Measurements from ENCODE around the gene SLC10A3.
"Not testable (repeated sequence)": the region's sequence is repeated elsewhere in the genome, so short reads cannot be mapped to it uniquely, and the experiment has no call there.

Gene SLC10A3

DNA sequence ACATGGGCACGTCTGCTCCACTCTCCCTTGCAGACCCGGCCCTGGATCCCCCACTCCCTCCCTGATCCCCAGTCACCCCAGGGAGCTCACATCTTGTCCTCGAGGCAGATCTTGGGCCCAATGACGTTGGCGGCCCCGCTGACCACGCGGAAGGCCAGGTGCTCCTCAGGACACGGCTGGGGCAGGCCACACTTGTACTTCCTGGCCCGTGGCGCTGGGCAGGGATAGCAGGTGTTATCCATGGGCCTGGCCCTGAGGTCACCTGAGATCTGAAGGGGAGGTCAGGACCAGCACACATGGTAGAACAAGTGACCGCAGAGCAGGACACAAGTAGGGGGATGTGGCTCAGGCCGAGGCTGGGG is 17.9 kb upstream of the SLC10A3 start:
- DNase-seq = no peak

DNA sequence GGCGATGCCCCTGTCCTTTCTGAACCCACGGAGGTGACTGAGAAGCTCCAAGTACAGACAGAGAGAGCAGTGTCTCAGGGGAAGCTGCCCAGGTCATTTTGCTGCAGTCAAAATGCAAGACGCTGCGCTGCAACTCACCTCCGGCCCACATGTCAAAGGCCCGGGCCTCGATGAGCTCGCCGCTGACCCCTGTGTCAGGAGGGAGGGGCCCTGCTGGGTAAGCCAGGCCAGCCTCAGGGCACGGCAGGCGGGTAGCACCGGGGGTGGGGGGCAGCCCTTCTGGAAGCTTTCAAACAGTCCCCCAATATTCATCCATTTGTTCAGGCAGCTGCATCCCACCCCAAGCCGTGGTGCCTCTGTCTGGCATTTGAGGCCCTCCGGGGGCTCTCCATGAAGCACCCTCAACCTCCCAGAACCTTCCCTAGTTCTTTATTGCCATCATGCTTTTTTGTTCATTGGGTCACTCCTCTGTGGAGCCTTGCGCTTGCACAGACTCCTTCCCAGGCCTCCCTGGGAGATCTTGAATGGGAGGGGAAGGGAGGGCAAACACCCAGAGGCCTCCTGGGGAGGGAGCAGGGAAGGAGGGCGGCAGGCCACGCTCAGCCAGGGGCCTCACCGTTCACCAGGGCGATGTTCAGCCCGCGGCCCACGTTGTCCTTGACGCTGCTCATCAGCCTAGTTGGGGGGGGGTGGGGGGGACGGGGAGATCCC is 17.4 kb upstream of the SLC10A3 start:
- DNase-seq = no peak

DNA sequence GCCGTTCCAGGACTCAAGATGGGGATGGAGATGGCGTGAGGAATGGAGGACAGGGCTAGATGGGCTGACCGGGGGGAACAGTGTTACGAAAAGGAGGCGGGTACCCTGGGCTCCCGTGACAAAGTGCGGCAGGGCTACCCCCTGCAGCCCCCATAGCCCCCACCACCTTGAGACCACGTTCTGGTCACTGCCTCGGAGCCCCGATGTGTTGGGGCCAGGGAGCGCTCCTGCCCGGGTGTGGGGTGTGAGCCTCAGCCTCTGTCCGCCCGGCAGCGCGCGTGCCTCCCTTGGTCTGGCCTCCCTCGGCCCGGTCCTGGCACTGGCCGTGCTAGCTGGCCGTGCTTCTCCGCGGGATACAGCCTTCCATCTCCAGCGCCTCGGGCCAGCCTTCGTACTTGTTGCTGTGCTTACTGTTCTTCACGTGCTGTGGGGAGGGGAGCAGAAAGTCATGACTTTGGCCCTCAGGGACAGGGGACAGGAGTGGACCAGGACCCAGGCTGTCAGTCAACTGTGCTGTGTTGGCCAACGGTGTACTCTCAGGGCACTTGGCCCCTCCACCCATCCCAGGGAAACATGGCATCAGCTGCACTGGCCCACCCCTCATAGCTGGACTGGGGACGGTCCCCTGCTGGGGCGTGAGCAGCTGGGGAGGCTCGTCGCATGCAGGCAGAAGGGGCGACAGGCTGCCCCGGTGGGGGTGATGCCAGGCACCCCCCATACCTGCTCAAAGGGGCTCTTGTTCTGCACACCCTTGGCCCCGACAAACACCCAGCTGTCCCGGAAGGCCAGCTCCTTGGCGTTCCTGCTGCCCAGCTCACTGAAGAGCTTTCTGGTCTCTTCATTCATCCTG is 16.3 kb upstream of the SLC10A3 start:
- DNase-seq = no peak

DNA sequence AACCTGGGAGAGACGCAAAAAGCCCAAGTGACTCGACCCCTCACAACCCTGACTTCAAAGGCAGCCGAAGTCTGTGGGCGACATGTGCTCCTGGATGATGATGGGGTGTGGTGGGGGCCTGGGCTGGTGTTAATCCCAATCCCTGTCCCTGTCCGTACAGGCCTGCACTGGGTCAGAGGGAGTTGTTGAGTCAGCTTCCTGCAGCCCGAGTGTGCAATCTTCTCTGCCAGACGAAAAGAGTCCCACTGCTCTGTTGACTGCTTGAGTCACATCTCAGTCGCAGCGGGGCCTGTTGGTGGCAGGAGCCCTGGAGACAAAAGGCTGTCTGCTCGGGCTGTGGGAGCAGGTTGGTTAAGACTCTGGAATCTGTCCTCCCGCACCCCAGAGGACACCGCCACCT is 15.3 kb upstream of the SLC10A3 start:
- DNase-seq = no peak

DNA sequence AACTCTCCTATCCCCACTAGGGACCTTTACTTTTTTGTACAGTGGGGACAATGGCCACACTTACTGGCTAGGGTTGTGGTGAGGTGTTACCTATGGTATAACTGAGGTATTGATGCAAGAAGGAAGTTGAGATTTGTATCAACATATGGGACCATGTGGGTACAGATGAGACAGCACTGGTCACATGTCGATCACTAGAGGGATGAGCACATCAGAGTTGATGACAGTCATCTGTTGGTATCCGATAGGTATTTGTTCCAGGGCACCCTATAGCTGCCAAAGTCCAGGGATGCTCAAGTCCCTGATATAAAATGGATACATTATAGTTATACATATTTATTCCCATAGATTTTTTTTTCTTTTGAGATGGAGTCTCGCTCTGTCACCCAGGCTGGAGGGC is 12.6 kb upstream of the SLC10A3 start:
- DNase-seq = no peak

DNA sequence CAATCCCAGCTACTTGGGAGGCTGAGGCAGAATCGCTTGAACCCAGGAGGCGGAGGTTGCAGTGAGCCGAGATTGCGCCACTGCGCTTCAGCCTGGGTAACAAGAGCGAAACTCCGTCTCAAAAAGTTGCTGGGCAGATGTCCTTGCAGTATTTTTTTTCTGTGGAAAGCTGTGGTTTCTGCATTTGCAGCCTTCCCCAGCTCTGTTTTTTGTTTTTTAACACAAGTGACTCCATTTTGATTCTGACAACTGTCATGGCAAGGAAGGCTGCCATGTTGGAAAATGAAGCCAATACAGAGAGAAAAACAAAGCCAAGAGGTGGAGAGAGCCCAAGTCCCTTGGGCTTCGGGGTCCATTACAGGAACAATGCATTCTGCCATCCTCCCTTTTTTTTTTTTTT is 11.7 kb upstream of the SLC10A3 start:
- DNase-seq = no peak

DNA sequence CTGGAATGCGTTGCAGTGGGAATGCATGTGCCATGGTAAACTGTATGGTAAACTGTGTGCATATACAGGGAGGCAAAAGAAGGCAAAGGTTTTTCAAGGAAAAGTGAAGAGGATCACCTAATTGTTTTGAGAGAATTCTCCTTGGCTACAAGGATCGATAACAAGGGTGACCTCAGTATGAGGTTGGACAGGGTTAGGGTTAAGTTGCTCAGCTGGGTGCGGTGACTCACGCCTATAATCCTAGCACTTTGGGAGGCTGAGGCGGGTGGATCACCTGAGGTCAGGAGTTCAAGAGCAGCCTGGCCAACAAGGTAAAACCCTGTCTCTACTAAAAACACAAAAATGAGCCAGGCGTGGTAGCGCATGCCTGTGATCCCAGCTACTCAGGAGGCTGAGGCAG is 11.0 kb upstream of the SLC10A3 start:
- DNase-seq = not testable (repeated sequence)

DNA sequence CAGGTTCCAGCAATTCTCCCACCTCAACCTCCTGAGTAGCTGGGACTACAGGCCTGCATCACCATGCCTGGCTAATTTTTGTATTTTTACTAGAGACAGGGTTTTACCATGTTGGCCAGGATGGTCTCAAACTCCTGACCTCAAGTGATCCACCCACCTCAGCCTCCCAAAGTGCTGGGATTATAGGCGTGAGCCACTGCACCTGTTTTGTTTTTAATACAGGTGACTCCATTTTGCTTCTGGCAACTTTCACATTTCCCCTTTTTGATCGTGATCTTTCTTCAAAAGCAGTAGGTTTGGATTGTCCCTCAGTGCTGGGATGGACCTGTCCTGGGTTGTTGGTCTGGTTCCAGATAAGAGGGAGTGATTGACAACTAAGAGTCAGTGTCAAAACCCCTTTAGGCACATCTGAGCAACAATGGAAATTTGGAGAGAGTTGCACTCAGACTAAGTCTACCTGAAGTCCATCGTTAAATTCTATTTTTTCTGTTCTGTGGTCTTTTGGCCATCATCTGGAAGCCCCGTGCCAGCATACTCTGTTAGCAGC is 6.2 kb upstream of the SLC10A3 start:
- DNase-seq = not testable (repeated sequence)

DNA sequence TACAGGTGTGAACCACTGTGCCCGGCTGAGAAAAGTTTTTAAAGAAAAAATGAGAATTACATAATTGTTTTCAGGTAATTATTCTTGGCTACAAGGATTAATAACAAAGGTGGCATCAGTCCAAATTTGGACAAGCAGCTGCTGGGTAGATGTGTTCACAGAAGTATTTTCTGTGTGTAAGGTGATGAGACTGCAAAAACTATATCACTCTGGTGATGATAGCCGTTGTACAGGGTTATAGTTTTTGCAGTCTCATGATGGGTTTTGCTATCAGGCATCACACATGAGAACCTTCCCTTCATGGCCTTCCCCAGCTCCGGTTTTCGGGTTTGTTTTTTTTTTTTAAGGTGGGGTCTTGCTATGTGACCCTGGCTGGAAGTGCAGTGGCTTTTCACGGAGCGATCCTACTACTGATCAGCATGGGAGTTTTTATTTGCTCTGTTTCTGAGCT is 5.1 kb upstream of the SLC10A3 start:
- no peak for DNase-seq

DNA sequence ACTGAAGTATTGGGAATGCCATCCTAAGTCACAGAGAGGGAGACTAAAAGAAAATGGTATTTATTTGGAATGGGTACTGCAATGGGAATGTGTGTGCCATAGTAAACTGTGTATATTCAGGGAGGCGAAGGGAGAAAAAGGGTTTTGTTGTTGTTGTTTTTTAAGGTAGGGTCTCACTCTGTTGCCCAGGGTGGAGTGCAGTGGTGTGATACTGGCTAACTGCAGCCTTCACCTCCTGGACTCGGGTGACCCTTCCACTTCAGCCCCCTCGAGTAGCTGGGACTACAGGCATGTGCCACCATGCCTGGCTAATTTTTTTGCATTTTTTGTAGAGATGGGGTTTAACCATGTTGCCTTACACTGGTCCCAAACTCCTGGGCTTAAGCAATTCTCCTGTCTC is 4.3 kb upstream of the SLC10A3 start:
- DNase-seq = no peak

DNA sequence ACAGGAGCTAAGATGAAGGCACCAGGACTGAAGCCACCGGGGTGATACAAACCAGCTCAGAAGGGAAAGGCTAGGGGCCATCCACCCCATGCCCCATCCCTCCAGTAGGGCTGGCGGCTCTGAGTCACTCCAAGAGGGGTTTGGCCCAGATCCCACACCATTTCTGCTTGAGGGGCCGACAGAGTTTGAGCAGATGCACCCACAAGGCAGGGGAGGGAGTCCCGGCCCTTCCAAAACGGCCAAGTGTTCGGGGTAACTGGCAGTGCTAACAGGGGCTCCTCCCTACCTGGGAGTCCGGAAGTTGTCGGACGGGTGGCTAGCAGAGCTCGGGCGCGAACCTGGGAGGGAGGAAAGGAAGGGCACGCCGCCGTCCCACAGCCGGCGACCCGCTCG is 412 bp downstream of the SLC10A3 start:
- DNase-seq = peak; percentile 15

DNA sequence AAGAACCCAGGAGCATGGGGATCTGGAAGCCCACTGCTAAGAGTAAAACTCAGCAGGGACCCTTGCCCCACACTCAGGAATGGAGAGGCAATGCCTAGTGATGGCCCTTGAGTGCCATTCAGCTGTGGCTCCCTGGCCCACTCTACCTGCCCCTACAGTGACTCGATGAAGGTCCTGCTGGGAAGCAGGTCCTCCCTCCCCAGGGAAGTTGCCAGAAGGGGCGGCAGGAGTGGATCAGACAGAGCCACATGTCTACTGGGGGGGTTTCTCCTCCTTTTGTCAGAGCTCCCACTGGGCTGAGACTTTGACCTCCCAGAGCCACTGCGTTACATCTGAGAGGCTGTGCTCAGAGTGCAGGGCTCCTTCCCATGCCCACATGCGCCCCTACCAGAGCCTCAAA is 1.2 kb downstream of the SLC10A3 start:
- no peak for DNase-seq

DNA sequence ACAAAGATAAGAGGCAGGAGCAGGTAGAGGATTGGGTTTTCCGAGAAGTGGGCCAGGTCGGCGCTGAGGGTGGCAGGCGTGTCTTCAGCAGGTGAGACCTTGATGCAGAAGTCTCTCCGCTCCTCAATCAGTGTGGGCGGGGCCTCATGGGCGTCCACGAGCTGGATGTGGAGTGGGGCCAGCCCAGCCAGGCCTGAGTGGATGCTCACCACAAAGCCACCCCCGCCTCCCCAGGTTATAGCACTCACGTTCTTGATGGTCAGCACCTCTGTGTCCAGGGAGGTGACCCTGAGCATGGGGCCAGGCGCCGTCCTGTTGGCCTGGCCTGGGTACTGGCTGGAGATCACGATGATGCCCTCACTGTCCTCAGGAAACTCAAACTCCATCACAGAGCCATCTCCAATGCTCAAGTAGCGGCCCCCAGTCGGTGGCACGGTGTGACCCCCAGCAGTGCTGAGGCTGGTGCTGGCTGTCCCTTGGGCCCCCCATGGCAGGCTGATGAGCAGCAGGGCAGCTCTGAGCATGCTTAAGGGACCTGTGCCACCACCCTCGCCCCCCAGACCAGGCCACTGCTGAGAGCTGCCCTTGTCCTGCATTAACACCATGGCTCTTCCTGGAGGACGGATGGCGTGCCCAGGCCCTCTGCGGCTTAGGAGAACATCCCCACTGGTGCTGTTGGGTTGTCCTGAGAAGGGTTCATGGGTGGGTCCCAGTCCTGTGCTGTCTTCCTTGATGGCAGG is 1.9 kb downstream of the SLC10A3 start:
- no peak for DNase-seq

DNA sequence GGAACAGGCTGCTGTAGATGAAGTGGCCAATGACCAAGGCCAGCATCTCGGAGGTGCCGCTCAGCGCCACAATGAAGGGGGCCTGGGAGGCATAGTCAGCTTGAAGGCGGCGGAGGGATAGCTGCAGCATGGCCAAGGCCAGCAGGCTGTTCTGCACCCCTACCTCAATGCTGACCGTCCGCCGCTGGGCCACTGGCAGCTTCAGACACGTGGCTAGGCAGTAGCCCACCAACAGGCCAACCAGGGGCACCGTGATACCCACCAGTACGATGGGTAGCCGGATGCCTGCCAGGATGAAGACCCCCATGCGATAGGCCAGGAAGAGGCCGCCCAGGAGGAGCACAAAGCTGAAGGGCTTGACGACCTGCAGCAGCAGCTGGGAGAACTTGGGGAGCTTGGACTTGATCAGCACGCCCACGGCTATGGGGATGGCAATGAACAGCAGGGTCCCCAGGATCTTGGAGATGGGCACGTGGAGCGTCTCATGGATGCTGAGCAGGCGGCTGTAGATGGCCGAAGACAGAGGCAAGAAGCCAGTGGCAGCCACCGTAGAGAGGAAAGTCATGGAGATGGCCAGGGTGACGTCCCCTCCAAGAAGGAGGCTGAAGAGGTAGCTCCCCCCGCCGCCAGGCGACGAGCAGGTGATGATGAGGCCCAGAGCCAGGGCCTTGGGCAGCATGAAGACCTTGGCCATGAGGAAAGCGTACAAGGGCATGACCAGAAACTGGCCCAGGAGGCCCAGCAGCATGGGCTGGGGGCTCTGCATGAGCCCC is 2.7 kb downstream of the SLC10A3 start:
- no peak for DNase-seq

DNA sequence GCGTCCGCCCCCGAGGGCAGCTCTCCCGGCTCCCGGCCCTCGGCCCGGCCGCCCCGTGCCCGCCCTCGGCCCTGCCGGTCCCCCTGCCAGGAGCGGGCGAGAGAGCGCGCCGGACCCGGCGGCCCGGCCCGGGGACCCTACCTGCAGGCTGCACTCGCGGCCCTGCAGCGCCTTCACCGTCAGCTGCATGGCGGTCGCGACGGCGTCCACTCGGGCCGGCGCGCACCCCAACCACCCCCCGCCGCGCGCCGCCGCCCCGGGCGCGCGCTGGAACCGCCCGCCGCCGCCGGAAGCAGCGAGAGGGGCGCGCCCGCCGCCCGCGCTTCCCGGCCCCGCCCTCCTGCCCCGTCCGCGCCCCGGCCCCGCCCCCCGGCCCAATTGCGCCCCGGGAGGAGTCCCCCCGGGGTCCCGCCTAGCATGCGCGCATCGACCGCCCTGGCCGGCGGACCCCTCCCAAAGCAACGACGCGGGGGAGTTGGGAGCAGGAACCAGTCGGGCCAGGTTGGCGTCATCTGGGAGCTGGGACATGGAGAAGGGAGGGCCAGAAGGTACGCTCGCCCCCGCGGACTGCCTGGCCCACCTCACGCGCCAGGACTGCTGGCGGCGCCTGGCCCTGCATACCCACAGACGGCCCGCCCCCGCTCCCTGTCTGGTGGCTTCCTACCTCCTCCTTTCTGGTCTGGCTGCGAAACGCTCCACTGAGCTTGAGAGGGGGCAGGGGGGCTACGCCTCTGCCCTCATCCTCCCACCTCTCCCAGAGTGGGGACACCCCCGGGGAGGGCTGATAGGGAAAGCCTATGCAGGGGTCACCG is 3.8 kb downstream of the SLC10A3 start, which contains the start of gene UBL4A:
Gene UBL4A, minus strand, starts transcription at position 220 of the 812 bp plus-strand sequence. Its CDS starts 31 bp downstream, at position 189.
- DNase-seq = peak; percentile 56

DNA sequence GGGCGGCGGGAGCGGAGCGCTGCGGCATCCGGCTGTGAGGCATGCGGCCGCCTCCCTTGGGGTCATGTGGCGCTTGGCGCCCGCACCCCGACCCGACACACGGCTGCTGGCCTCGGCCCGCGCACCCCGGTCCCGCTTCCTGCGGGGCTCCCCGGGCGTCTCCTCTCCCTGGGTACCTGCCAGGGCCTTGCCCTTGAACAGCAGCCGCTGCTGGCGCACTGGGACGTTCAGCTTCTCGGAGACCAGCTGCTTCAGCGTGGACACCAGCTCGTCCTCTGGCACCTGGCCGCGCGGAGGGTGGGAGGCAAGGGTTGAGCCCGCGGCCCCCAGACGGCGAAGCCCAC is 4.4 kb downstream of the SLC10A3 start:
- peak; percentile 25 for DNase-seq

DNA sequence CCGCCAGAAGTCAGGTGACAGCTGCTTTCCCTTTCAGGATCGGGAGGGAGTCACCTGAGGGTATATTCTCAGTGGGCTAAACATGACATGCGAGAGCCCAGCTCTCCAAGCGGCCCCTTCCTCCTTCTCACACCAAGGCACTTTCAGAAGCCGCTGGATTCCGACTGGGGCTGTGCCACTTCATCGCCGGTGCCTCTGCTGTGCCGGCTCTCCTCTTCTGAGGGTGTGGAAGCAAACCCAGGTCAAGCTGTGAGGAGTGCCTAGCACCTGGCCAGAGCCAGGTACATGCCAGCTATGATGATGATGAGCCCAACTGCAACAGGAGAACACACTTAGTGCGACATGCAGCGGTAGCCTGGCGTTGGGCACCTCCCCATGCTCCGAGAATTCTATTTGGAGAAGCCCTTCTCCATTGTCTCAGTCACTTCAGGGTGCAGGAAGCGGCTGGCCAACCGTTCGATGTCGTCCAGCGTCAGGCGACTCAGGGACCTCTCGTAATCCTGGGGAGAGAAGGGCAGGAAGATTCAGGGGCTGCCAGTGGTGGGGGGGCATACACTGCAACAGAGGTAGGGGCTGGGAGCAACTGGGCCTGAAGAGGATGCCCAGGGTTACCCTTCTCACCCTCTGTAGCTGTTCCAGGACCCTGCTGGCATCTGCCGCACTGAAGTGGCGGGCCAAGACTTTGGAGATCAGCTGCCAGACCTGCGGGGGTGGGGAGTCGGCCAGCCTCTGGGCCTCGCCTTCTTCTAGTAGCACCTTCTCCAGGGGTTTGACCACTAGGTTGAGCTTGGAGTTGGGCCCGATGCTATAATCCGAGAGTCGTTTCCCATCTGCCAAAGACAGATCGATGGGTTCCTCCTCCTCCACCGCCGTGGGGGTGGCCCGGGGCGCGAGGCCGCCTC is 5.0 kb downstream of the SLC10A3 start:
- no peak for DNase-seq

DNA sequence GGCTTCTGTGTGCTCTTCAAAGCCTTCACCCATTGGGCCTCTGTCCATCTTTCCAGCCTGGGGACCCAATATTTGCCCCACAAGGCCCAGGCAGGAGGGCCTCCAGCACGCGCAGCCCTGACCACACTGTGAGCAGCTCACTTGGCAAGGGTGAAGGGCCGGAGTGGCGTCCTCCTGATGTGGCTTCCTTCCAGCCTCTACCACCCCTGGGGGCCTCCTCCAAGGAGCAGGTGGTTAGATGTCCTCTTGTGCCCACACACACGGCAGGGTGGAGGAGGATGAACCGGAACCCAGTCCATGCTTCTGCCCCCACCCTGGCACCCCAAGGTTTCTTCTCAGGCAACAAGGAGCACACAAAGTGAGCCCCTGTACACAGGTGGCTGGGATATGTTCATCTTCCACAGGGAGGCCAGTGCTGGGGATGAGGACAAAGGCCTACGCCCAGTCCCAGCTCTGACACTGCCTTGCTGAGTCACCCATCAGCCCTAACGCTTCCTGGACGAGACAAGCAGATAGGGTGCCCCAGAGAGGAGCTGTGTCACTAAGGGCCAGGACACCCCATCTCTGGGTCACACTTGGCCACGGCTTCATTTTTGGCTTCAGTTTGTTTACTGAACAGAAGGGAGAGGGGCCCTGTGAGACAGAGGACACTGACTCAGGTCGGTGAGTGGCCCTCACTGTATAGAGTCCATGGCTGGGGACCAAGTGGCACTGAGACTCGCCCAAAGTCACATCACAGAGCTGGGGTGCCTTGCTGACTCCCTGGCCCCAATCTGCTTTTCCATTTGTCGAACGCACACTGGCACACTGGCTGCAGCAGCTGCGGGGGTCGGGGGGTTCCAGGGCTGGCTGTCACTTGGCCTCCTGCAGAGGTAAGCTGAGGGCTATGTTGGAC is 5.9 kb downstream of the SLC10A3 start:
- no peak for DNase-seq

DNA sequence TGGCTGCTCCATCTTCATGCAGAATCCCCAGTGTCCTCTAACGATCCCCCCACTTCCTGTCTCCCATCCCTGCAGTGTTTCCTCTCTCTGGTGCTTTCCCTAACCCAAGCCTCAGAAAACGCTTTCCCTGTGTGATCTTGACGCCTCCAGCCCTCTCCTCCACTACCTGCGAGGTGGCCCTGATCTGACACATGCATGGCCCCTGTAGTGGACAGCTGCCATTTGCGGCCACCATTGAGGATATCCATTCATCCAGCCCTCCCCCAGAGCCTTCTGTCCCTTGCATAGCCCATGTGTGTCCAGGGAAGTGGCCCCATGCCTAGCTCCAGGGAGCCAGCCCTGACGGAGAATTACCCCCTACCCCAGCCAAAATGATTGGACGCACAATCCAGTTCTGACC is 7.1 kb downstream of the SLC10A3 start:
- DNase-seq = no peak

DNA sequence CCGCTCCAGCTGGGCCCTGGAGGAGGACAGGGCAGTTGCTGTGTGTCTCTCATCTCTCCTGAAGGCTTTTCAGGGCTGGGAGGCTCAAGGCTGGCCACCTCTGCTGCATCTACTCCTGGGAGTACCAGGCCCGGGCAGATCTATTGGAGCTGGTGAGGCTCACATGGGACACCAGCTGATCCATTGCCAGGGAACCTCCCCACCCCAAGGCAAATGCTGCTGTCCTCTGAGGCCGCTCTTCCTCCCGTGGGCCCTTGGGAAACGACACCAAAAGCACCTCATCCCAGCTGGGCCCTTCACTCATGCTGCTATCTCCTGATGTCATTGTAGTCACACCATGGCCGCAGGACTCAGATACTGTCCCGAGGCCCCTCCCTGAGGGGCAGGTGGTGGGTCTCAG is 7.6 kb downstream of the SLC10A3 start:
- DNase-seq = no peak
